OCI-LY1 (cell line): ENCODE results near the gene PCDHGA1.
A peak's percentile ranks its signal among the peaks of the same experiment; 100 is the strongest.

ENCODE experiments used
- H2AFZ ChIP-seq: fragments of 200-600 bp; sonication (generic), shearing (Covaris generic); 2 replicates; pipeline ENCODE4 v1.6.0; 2014; ENCODE audit warnings: antibody characterized with exemption, mild to moderate bottlenecking, low read length
- H3F3A ChIP-seq: fragments of 200-600 bp; sonication (generic), shearing (Covaris generic); 2 replicates; pipeline ENCODE4 v1.6.0; 2014; ENCODE audit warnings: mild to moderate bottlenecking, antibody characterized with exemption, low read length, moderate library complexity; ENCODE audit not compliant: insufficient read depth
- H3K27ac ChIP-seq: fragments of 200-600 bp; sonication (generic); 2 replicates; pipeline ENCODE4 v1.5.1; 2014; ENCODE audit warnings: low read length, mixed run types, mild to moderate bottlenecking, low read depth; ENCODE audit not compliant: poor library complexity, severe bottlenecking
- H3K27me3 ChIP-seq: fragments of 200-600 bp; sonication (generic); 2 replicates; pipeline ENCODE4 v1.6.0; 2014; ENCODE audit warnings: antibody characterized with exemption, mild to moderate bottlenecking, low read length, moderate library complexity; ENCODE audit not compliant: insufficient read depth
- H3K36me3 ChIP-seq: fragments of 200-600 bp; sonication (generic); 2 replicates; pipeline ENCODE4 v1.6.1; 2014; ENCODE audit warnings: mild to moderate bottlenecking, antibody characterized with exemption, low read length, moderate library complexity, mixed read lengths; ENCODE audit not compliant: insufficient read depth
- H3K4me1 ChIP-seq: fragments of 200-600 bp; sonication (generic); 2 replicates; pipeline ENCODE4 v1.5.1; 2014; ENCODE audit warnings: mild to moderate bottlenecking, low read length, moderate library complexity; ENCODE audit not compliant: insufficient read depth, severe bottlenecking
- H3K4me2 ChIP-seq: fragments of 200-600 bp; sonication (generic), shearing (Covaris generic); 2 replicates; pipeline ENCODE4 v1.6.1; 2014; ENCODE audit warnings: low read length
- H3K4me3 ChIP-seq: fragments of 200-600 bp; sonication (generic); 2 replicates; pipeline ENCODE4 v1.5.1; 2014; ENCODE audit warnings: low read length, low read depth, mild to moderate bottlenecking, mixed read lengths; ENCODE audit not compliant: poor library complexity, severe bottlenecking
- H3K79me2 ChIP-seq: fragments of 200-600 bp; shearing (Covaris generic); 2 replicates; pipeline ENCODE4 v1.6.1; 2016; ENCODE audit warnings: mixed run types, low read length, mixed read lengths; ENCODE audit not compliant: insufficient read depth
- H3K9ac ChIP-seq: fragments of 200-600 bp; sonication (generic), shearing (Covaris generic); 2 replicates; pipeline ENCODE4 v1.6.1; 2014; ENCODE audit warnings: mild to moderate bottlenecking, low read length, mixed read lengths
- H3K9me2 ChIP-seq: fragments of 200-600 bp; sonication (generic), shearing (Covaris generic); 2 replicates; pipeline ENCODE4 v1.6.1; 2014; ENCODE audit warnings: low read depth, mild to moderate bottlenecking, low read length, mixed read lengths
- H3K9me3 ChIP-seq: fragments of 200-600 bp; shearing (Covaris generic); 2 replicates; pipeline ENCODE4 v1.6.1; 2014; ENCODE audit warnings: low read length, mixed read lengths
- H4K20me1 ChIP-seq: fragments of 200-600 bp; sonication (generic), shearing (Covaris generic); 2 replicates; pipeline ENCODE4 v1.6.0; 2016; ENCODE audit warnings: mild to moderate bottlenecking, low read length; ENCODE audit not compliant: insufficient read depth
- CTCF ChIP-seq: fragments of 200-600 bp; sonication (generic), shearing (Covaris generic); IDR thresholded peaks from 2 replicates; pipeline ENCODE4 v1.5.1; 2017; ENCODE audit warnings: mild to moderate bottlenecking, antibody characterized with exemption, low read length, moderate library complexity, mixed read lengths
- EZH2 ChIP-seq: fragments of 200-600 bp; sonication (generic), shearing (Covaris generic); IDR thresholded peaks from 2 replicates; pipeline ENCODE4 v1.8.0; 2017; ENCODE audit warnings: borderline replicate concordance, mixed run types, mild to moderate bottlenecking, antibody characterized with exemption, low read length, moderate library complexity, mixed read lengths

The PCDHGA1 gene

GRCh38 chr5:141528291-141528984, 198.1 kb downstream of the PCDHGA1 start:
- no peak overlapping the region for H2AFZ ChIP-seq
- TF ChIP-seq EZH2: no peak
- TF ChIP-seq CTCF: no peak
- no peak overlapping the region for H3K4me3 ChIP-seq
- peaks cover 44% of the 10 kb centered on the region for H3K36me3 ChIP-seq
- H3K27ac ChIP-seq: peak overlapping the region; percentile 83
- no peaks in the 10 kb centered on the region; the same call in 1 of the 2 replicates for H3F3A ChIP-seq
- H3K79me2 ChIP-seq: no peaks in the 10 kb centered on the region
- peak overlapping the region; percentile 12; the same call in 1 of the 2 replicates for H3K4me2 ChIP-seq
- no peaks in the 10 kb centered on the region for H3K9me2 ChIP-seq
- H3K27me3 ChIP-seq: no peaks in the 10 kb centered on the region
- H3K9ac ChIP-seq: no peak overlapping the region; the same call in 1 of the 2 replicates
- H3K9me3 ChIP-seq: no peaks in the 10 kb centered on the region
- H4K20me1 ChIP-seq: no peaks in the 10 kb centered on the region
- peaks cover 54% of the 10 kb centered on the region for H3K4me1 ChIP-seq

- peaks cover 44% of the 10 kb centered on the region for H3K36me3 ChIP-seq
- no peaks in the 10 kb centered on the region for H3K9me2 ChIP-seq
- TF ChIP-seq EZH2 (no peak), CTCF (no peak)
- peaks cover 54% of the 10 kb centered on the region for H3K4me1 ChIP-seq
- H3K27ac ChIP-seq: peak overlapping the region; percentile 83
- H4K20me1 ChIP-seq: no peaks in the 10 kb centered on the region
- no peaks in the 10 kb centered on the region; the same call in 1 of the 2 replicates for H3F3A ChIP-seq
- H3K27me3 ChIP-seq: no peaks in the 10 kb centered on the region
- no peak overlapping the region for H2AFZ ChIP-seq
- H3K4me3 ChIP-seq: peak overlapping the region; percentile 11
- peak overlapping the region; percentile 12; the same call in 1 of the 2 replicates for H3K4me2 ChIP-seq
- no peaks in the 10 kb centered on the region for H3K79me2 ChIP-seq
- H3K9ac ChIP-seq: no peak overlapping the region; the same call in 1 of the 2 replicates
- no peaks in the 10 kb centered on the region for H3K9me3 ChIP-seq
Measured at GRCh38 chr5:141529002-141529401, 198.7 kb downstream of the PCDHGA1 start.

- peak overlapping the region; percentile 83 for H3K27ac ChIP-seq
- peak overlapping the region; percentile 12; the same call in 1 of the 2 replicates for H3K4me2 ChIP-seq
- no peak overlapping the region for H3K4me3 ChIP-seq
- H3K27me3 ChIP-seq: no peaks in the 10 kb centered on the region
- no peaks in the 10 kb centered on the region for H3K79me2 ChIP-seq
- no peak for TF ChIP-seq CTCF
- no peak overlapping the region for H3K9ac ChIP-seq
- no peak overlapping the region for H2AFZ ChIP-seq
- no peaks in the 10 kb centered on the region; the same call in 1 of the 2 replicates for H3F3A ChIP-seq
- peaks cover 51% of the 10 kb centered on the region for H3K4me1 ChIP-seq
- no peaks in the 10 kb centered on the region for H3K9me2 ChIP-seq
- peaks cover 41% of the 10 kb centered on the region for H3K36me3 ChIP-seq
- no peaks in the 10 kb centered on the region for H4K20me1 ChIP-seq
- H3K9me3 ChIP-seq: no peaks in the 10 kb centered on the region
Measured at GRCh38 chr5:141529873-141530272, 199.6 kb downstream of the PCDHGA1 start.
